MM.1S (cell line): Measurements from ENCODE around the gene MOB2.

Experiments used
- DNase-seq: peaks from one replicate; pipeline ENCODE4 v3.0.0-alpha.2; 2015
- H2AFZ ChIP-seq: fragments of 300-600 bp; sonication (generic); 2 replicates; pipeline ENCODE4 v1.6.0; 2016; ENCODE audit warnings: antibody characterized with exemption, low read length
- H3F3A ChIP-seq: fragments of 300-600 bp; sonication (generic); 2 replicates; pipeline ENCODE4 v1.6.1; 2016; ENCODE audit warnings: mild to moderate bottlenecking, antibody characterized with exemption, low read length, moderate library complexity, mixed read lengths; ENCODE audit not compliant: insufficient read depth
- H3K27ac ChIP-seq: fragments of 300-600 bp; sonication (generic); 2 replicates; pipeline ENCODE4 v1.5.1; 2016; ENCODE audit warnings: mild to moderate bottlenecking, low read length
- H3K27me3 ChIP-seq: fragments of 300-600 bp; sonication (generic); replicated peaks from 2 replicates; pipeline ENCODE4 v1.6.0; 2016; ENCODE audit warnings: low read length; ENCODE audit not compliant: insufficient read depth
- H3K36me3 ChIP-seq: fragments of 300-600 bp; sonication (generic); replicated peaks from 2 replicates; pipeline ENCODE4 v1.6.1; 2016; ENCODE audit warnings: mild to moderate bottlenecking, low read length, mixed read lengths; ENCODE audit not compliant: insufficient read depth
- H3K4me1 ChIP-seq: fragments of 300-600 bp; sonication (generic); 2 replicates; pipeline ENCODE4 v1.6.1; 2016; ENCODE audit warnings: low read length, mixed read lengths
- H3K4me2 ChIP-seq: fragments of 300-600 bp; sonication (generic); 2 replicates; pipeline ENCODE4 v1.6.0; 2016; ENCODE audit warnings: low read depth, low read length
- H3K4me3 ChIP-seq: fragments of 300-600 bp; sonication (generic); 2 replicates; pipeline ENCODE4 v1.5.1; 2016; ENCODE audit warnings: low read length, mixed read lengths
- H3K79me2 ChIP-seq: fragments of 300-600 bp; sonication (generic); 2 replicates; pipeline ENCODE4 v1.6.1; 2016; ENCODE audit warnings: mixed run types, low read length, mixed read lengths
- H3K9ac ChIP-seq: fragments of 300-600 bp; sonication (generic); 2 replicates; pipeline ENCODE4 v1.6.1; 2016; ENCODE audit warnings: low read length, mixed read lengths
- H3K9me2 ChIP-seq: fragments of 300-600 bp; sonication (generic); replicated peaks from 2 replicates; pipeline ENCODE4 v1.6.1; 2016; ENCODE audit warnings: mild to moderate bottlenecking, low read length, mixed read lengths; ENCODE audit not compliant: insufficient read depth
- H3K9me3 ChIP-seq: fragments of 300-600 bp; sonication (generic); replicated peaks from 2 replicates; pipeline ENCODE4 v1.6.1; 2016; ENCODE audit warnings: mild to moderate bottlenecking, low read length, mixed read lengths; ENCODE audit not compliant: insufficient read depth
- H4K20me1 ChIP-seq: fragments of 300-600 bp; sonication (generic); 2 replicates; pipeline ENCODE4 v1.6.1; 2016; ENCODE audit warnings: mild to moderate bottlenecking, low read length, moderate library complexity, mixed read lengths; ENCODE audit not compliant: insufficient read depth
- EZH2 ChIP-seq: fragments of 300-600 bp; sonication (generic); optimal IDR thresholded peaks from 2 replicates; pipeline ENCODE3; 2017; ENCODE audit warnings: low read depth, mild to moderate bottlenecking, antibody characterized with exemption, low read length, mixed read lengths
- EZH2phosphoT487 ChIP-seq: fragments of 300-600 bp; sonication (generic); IDR thresholded peaks from 2 replicates; pipeline ENCODE4 v1.6.1; 2018; ENCODE audit warnings: antibody characterized with exemption, low read length
- TF ChIP-seq, protein P1 (sequence below): fragments of 300-600 bp; sonication (generic); IDR thresholded peaks from 2 replicates; pipeline ENCODE4 v1.5.1; 2016; ENCODE audit warnings: antibody characterized with exemption, low read length, mixed read lengths

Gene MOB2

DNA sequence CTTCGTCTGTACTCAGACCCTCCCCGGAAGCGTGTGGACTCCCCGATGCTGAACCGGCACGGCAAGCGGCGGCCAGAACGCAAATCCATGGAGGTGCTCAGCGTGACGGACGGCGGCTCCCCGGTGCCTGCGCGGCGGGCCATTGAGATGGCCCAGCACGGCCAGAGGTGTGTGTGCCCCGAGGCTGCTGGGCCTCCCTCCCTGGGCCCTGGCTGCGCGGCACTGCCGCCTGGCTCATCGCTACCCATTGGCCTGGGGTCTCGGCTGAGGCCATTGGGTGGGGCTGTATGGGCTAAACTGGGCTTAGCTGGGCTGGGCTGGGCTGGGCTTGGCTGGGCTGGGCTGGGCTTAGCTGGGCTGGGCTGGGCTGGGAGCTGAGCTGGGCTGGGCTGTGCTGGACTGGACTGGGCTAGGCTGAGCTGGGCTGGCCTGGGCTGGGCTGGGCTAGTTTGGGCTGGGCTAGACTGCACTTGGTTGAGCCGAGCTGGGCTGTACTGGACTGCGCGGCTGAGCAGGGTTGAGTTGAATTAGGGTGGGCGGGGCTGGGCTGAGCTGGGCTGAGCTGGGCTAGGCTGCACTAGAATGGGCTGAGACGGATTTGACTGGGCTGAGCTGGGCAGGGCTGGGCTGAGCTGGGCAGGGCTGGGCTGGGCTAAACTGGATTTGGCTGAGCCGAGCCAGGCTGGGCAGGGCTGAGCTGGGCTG, 40.7 kb downstream of the MOB2 start:
- no peak overlapping the region for H3K4me3 ChIP-seq
- TF ChIP-seq, protein P1, sequence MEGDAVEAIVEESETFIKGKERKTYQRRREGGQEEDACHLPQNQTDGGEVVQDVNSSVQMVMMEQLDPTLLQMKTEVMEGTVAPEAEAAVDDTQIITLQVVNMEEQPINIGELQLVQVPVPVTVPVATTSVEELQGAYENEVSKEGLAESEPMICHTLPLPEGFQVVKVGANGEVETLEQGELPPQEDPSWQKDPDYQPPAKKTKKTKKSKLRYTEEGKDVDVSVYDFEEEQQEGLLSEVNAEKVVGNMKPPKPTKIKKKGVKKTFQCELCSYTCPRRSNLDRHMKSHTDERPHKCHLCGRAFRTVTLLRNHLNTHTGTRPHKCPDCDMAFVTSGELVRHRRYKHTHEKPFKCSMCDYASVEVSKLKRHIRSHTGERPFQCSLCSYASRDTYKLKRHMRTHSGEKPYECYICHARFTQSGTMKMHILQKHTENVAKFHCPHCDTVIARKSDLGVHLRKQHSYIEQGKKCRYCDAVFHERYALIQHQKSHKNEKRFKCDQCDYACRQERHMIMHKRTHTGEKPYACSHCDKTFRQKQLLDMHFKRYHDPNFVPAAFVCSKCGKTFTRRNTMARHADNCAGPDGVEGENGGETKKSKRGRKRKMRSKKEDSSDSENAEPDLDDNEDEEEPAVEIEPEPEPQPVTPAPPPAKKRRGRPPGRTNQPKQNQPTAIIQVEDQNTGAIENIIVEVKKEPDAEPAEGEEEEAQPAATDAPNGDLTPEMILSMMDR = no peak
- no peak for TF ChIP-seq EZH2phosphoT487
- no peak for TF ChIP-seq EZH2
- no peak for DNase-seq
- H4K20me1 ChIP-seq = no peaks in the 10 kb centered on the region
- H3K4me1 ChIP-seq = no peaks in the 10 kb centered on the region
- H3K9me2 ChIP-seq = no peaks in the 10 kb centered on the region
- no peaks in the 10 kb centered on the region for H3F3A ChIP-seq
- no peaks in the 10 kb centered on the region for H3K9me3 ChIP-seq
- no peaks in the 10 kb centered on the region for H3K36me3 ChIP-seq
- no peak overlapping the region for H3K27ac ChIP-seq
- no peak overlapping the region for H3K4me2 ChIP-seq
- no peaks in the 10 kb centered on the region for H3K79me2 ChIP-seq
- no peak overlapping the region for H3K9ac ChIP-seq
- no peak overlapping the region for H2AFZ ChIP-seq
- peaks cover 58% of the 10 kb centered on the region for H3K27me3 ChIP-seq

DNA sequence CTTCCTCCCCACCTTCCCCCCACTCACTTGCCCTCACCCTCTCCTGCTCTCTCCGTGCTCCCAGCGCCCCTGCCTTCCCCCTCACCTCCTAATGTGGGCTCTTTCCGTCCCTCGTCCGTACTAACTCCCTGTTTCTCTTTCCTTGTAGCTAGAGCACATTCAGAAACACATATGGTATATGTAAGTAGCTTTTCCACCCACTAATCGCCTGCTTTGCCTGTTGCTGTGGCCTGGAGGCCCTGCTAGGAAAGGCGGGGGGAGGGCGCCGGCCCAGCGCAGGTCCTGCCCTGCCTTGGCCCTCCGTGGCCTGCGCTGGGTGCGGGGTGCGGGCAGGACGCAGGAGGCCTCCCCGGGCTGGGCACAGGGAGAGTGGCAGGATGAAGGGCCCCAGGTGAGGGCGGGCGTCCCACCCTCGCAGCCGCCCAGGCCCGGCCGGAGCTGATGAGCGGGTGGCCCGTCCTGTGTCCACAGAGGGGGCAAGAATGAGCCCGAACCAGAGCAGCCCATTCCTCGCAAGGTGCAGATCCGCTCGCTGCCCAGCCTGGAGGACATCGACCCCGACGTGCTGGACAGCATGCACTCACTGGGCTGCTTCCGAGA, 41.7 kb downstream of the MOB2 start:
- Histone ChIP-seq H3K4me3 (no peak overlapping the region), H3K27ac (no peak overlapping the region), H3K4me1 (no peaks in the 10 kb centered on the region), H3F3A (no peaks in the 10 kb centered on the region), H3K9me3 (no peaks in the 10 kb centered on the region), H2AFZ (no peak overlapping the region), H3K9me2 (no peaks in the 10 kb centered on the region), H3K79me2 (no peaks in the 10 kb centered on the region), H3K4me2 (no peak overlapping the region), H4K20me1 (no peaks in the 10 kb centered on the region), H3K36me3 (no peaks in the 10 kb centered on the region), H3K27me3 (peaks cover 49% of the 10 kb centered on the region), H3K9ac (no peak overlapping the region)
- TF ChIP-seq EZH2phosphoT487 (no peak), EZH2 (no peak)
- TF ChIP-seq, protein P1 = no peak
- DNase-seq = no peak

DNA sequence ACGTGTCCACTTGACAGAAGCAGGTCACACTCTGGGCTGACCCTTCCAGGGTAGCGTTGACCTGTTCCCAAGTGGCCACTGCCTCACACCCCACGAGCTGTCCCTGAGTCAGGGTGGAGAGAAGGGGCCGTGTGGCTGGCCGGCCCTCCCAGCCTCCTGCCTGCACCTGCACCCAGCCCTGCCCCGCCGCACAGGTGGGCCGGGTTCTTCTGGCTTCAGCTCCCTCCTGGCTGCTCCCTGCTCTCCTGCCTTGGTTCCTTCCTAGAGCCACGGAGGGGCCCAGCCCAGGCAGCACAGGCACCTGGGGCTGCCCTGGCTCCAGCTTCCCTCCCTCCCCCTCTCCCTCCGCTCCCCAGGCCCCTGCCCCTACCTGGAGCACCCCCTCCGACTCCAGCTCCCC, 42.3 kb downstream of the MOB2 start:
- Histone ChIP-seq H3K9ac (no peak overlapping the region), H3K4me2 (no peak overlapping the region), H3K4me3 (no peak overlapping the region), H3K27ac (no peak overlapping the region), H4K20me1 (no peaks in the 10 kb centered on the region), H3K36me3 (no peaks in the 10 kb centered on the region), H3K9me2 (no peaks in the 10 kb centered on the region), H3K79me2 (no peaks in the 10 kb centered on the region), H3K4me1 (no peaks in the 10 kb centered on the region), H2AFZ (no peak overlapping the region), H3K27me3 (peaks cover 45% of the 10 kb centered on the region), H3F3A (no peaks in the 10 kb centered on the region), H3K9me3 (no peaks in the 10 kb centered on the region)
- no peak for DNase-seq
- TF ChIP-seq EZH2 = no peak
- TF ChIP-seq, protein P1 = no peak
- no peak for TF ChIP-seq EZH2phosphoT487
